NCI-H345 treated with DMSO at 0.1 percent for 48 hours (cell line): ENCODE data around the gene ABHD13.
"Not testable (repeated sequence)": the region's sequence is repeated elsewhere in the genome, so short reads cannot be mapped to it uniquely, and the experiment has no call there.

Experiments used
- DNase-seq: peaks from one replicate; lab custom pipeline; 2025; ENCODE audit not compliant: unreplicated experiment; lab: John Stamatoyannopoulos, UW

Gene ABHD13

GRCh38 chr13:108218044-108218974 is at the start of gene ABHD13:
TSS of gene ABHD13 (plus strand) at chr13:108218392. CDS start at chr13:108229219, 10,827 bp downstream.
- DNase-seq = peak; percentile 92

GRCh38 chr13:108168929-108169328 is 49.3 kb upstream of the ABHD13 start:
- DNase-seq = no peak

GRCh38 chr13:108176685-108177274 is 41.4 kb upstream of the ABHD13 start:
- no peak for DNase-seq

GRCh38 chr13:108178078-108178477 is 40.1 kb upstream of the ABHD13 start:
- DNase-seq = no peak

GRCh38 chr13:108182652-108183051 is 35.5 kb upstream of the ABHD13 start:
- no peak for DNase-seq

- DNase-seq = no peak
Observed at GRCh38 chr13:108185223-108185622, 33.0 kb upstream of the ABHD13 start.

- no peak for DNase-seq
Observed at GRCh38 chr13:108188260-108188659, 29.9 kb upstream of the ABHD13 start.

GRCh38 chr13:108190897-108191296 is 27.3 kb upstream of the ABHD13 start:
- DNase-seq = no peak

GRCh38 chr13:108193806-108194205 is 24.4 kb upstream of the ABHD13 start:
- DNase-seq = no peak

- no peak for DNase-seq
Observed at GRCh38 chr13:108194435-108194936, 23.7 kb upstream of the ABHD13 start.

GRCh38 chr13:108195146-108195545 is 23.0 kb upstream of the ABHD13 start:
- DNase-seq = no peak

- no peak for DNase-seq
Observed at GRCh38 chr13:108195861-108196260, 22.3 kb upstream of the ABHD13 start.

- DNase-seq = no peak
Observed at GRCh38 chr13:108200781-108201398, 17.3 kb upstream of the ABHD13 start.

GRCh38 chr13:108210551-108210950 is 7.6 kb upstream of the ABHD13 start:
- DNase-seq = no peak

- DNase-seq = no peak
Observed at GRCh38 chr13:108212886-108213285, 5.3 kb upstream of the ABHD13 start.

- no peak for DNase-seq
Observed at GRCh38 chr13:108213946-108214345, 4.2 kb upstream of the ABHD13 start.

- peak; percentile 25 for DNase-seq
Observed at GRCh38 chr13:108214441-108215271, 3.5 kb upstream of the ABHD13 start.

GRCh38 chr13:108215436-108215835 is 2.8 kb upstream of the ABHD13 start, which contains the start of gene LIG4:
TSS of gene LIG4 (minus strand) at chr13:108215536. CDS start at chr13:108211268, 4,268 bp downstream.
- peak; percentile 91 for DNase-seq

GRCh38 chr13:108217307-108218043 is 717 bp upstream of the ABHD13 start:
- DNase-seq = not testable (repeated sequence)

GRCh38 chr13:108220041-108220440 is 1.8 kb downstream of the ABHD13 start:
- DNase-seq = no peak
